OCI-LY3 (cell line): ENCODE data around the gene NPTN.

Experiments used
- CTCF ChIP-seq: fragments of 200-600, 300-600 bp; sonication (generic); IDR thresholded peaks from 2 replicates; pipeline ENCODE4 v1.5.1; 2014; ENCODE audit warnings: antibody characterized with exemption, low read length, low read depth
- EZH2phosphoT487 ChIP-seq: fragments of 200-600 bp; shearing (Covaris generic); IDR thresholded peaks from 2 replicates; pipeline ENCODE4 v1.6.1; 2018; ENCODE audit warnings: antibody characterized with exemption, mixed run types, low read depth

- TF ChIP-seq CTCF (no peak), EZH2phosphoT487 (no peak)
These were observed 114.9 kb downstream of the NPTN start for GRCh38 chr15:73518180-73518862.
